Activated naive CD8-positive, alpha-beta T cell treated with anti-CD3 and anti-CD28 coated beads, Interleukin-2, amount 50 U/mL, for 24 hours (primary cell): ENCODE measurements around the gene CSGALNACT2.
"Not testable (repeated sequence)": the region's sequence is repeated elsewhere in the genome, so short reads cannot be mapped to it uniquely, and the experiment has no call there.

Experiments
- ATAC-seq: fragments of 150-1000 bp; cut with Tn5 transposase; one replicate; pipeline ENCODE4 v1.10.0; 2021
- DNase-seq: peaks from one replicate; pipeline ENCODE4 v3.0.0; 2021
- H3K27ac Mint-ChIP-seq: one replicate; pipeline ENCODE4 v1.8.0; 2021; ENCODE audit warnings: mild to moderate bottlenecking, mixed read lengths
- H3K27me3 Mint-ChIP-seq: one replicate; pipeline ENCODE4 v1.8.0; 2021; ENCODE audit warnings: mixed read lengths
- H3K36me3 Mint-ChIP-seq: one replicate; pipeline ENCODE4 v1.8.0; 2021; ENCODE audit warnings: low read depth, mixed read lengths
- H3K4me1 Mint-ChIP-seq: one replicate; pipeline ENCODE4 v1.8.0; 2021; ENCODE audit warnings: mixed read lengths
- H3K4me3 Mint-ChIP-seq: one replicate; pipeline ENCODE4 v1.8.0; 2021; ENCODE audit warnings: mild to moderate bottlenecking, moderate library complexity, mixed read lengths
- H3K9me3 Mint-ChIP-seq: one replicate; pipeline ENCODE4 v1.8.0; 2021; ENCODE audit warnings: mixed read lengths

Gene CSGALNACT2

GRCh38 chr10:43218951-43219837, 80.9 kb downstream of the CSGALNACT2 start:
- H3K4me1 Mint-ChIP-seq: peaks cover 12% of the 10 kb centered on the region

DNA sequence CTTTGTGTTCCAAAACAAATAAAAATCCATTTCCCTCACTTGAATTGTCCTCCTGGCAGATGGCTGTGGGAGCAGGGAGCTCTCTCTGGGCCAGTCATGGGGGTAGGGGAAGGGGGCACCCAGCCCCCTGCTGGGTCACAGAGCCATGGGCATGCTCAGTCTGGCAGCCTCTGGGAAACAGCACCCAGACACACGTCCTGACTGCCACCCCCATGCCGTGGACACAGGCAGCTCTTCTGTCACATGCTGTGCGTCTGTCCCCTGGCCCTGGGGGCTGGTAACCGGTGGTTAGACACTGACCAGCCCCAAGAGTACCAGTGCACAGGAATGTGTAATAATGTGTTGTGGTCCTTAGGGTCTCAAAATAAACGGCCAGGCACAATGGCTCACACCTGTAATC, 81.6 kb downstream of the CSGALNACT2 start:
- ATAC-seq (no peak), DNase-seq (no peak)
- Mint-ChIP-seq H3K27ac (no peak overlapping the region), H3K4me3 (no peak overlapping the region), H3K27me3 (peaks cover under 1% of the 10 kb centered on the region), H3K9me3 (no peaks in the 10 kb centered on the region), H3K4me1 (peaks cover 14% of the 10 kb centered on the region), H3K36me3 (no peaks in the 10 kb centered on the region)

More at GRCh38 chr10:43218951-43219837, 80.9 kb downstream of the CSGALNACT2 start:
- Mint-ChIP-seq H3K4me3 (no peak overlapping the region), H3K27me3 (no peaks in the 10 kb centered on the region), H3K36me3 (no peaks in the 10 kb centered on the region), H3K9me3 (no peaks in the 10 kb centered on the region), H3K27ac (no peak overlapping the region)
- ATAC-seq (no peak), DNase-seq (no peak)

DNA sequence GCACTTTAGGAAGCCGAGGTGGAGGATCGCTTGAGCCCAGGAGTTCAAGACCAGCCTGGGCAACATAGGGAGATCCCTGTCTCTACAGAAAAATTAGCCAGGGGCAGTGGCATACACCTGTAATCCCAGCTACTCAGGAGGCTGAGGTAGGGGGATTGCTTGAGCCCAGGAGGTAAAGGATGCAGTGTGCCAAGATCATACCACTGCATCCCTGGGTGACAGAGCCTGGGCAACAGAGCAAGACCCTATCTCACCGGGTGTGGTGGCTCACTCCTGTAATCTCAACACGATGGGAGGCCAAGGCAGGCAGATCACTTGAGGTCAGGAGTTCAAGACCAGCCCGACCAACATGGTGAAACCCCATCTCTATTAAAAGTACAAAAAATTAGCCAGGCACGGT, 82.0 kb downstream of the CSGALNACT2 start:
- ATAC-seq, H3K4me3 Mint-ChIP-seq, H3K9me3 Mint-ChIP-seq, DNase-seq, H3K27ac Mint-ChIP-seq, H3K36me3 Mint-ChIP-seq, H3K27me3 Mint-ChIP-seq: not testable (repeated sequence)
- peaks cover 18% of the 10 kb centered on the region for H3K4me1 Mint-ChIP-seq

DNA sequence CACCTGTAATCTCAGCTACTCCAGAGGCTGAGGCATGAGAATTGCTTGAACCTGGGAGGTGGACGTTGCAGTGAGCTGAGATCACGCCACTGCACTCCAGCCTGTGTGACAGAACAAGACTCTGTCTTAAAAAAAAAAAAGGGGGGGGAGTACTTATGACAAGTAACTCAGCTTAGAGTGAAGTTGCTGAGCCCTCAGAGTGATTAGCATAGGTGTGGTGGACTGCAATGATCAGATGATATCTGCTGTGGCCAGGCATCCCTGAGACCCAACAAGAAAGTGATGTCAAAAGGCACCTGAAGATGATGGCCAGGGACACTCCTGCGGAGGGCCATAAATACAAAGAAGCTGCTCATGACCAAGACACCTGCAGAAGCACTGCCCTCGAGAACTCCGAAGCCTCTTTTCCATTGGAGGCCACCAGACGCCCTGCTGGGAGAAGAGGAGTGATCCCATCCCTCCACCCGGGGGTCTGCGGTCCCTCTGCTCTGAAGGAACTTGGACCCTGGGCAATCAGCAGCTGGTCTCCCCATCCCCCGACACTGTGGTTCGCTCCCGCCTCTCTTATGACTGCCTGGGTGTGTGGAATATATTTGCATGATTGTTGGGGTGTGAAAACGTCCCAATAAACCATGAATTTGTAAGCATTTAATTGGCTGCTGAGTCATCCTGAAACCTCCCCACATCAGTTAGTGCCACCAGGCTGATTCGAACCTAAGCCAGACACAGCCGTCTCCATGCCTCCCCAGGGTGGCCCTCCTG, 82.6 kb downstream of the CSGALNACT2 start:
- ATAC-seq (peak; percentile 22), DNase-seq (peak; percentile 30)
- H3K27me3 Mint-ChIP-seq: peaks cover 2% of the 10 kb centered on the region

DNA sequence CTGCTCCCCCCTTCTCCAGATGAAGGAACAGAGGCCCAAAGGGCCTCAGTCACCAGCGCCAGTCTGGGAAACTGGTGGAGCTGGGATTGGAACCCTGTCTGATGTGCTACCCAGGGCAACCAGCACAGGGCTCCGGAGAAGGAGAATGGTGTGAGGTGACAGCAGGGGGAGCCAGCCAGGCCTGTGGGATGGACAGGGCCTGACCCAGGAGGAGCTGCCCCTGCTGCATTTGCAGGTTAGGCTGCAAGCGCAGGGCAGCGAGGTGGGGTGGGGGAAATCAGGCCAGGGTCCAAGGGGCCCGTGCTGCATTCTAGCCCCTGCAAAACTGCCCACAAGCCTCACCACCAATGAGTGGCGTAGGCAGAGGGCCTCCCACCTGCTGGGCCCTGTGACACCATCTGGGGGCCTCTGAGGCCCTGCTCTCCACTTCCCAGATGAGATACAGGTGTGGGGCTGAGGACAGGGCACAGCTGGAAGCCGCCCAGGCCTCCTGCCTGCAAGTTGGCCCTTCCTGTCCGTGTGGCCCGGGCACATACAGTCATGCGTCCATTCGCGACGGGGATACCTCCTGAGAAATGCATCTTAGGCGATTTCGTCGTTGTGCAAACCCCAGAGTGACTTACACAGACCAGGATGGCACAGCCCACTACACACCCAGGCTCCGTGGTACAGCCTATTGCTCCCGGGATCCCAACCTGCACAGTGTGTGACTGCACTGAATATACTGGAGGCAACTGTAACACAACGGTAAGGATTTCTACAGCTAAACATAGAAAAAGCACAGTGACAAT, 83.4 kb downstream of the CSGALNACT2 start:
- Mint-ChIP-seq H3K9me3 (no peaks in the 10 kb centered on the region), H3K27me3 (peaks cover 5% of the 10 kb centered on the region), H3K4me1 (peaks cover 32% of the 10 kb centered on the region), H3K27ac (no peak overlapping the region), H3K36me3 (no peaks in the 10 kb centered on the region), H3K4me3 (no peak overlapping the region)
- DNase-seq (peak; percentile 1), ATAC-seq (peak; percentile 5)

More for the DNA sequence above, 82.6 kb downstream of the CSGALNACT2 start:
- no peak overlapping the region for H3K27ac Mint-ChIP-seq
- peaks cover 24% of the 10 kb centered on the region for H3K4me1 Mint-ChIP-seq
- no peaks in the 10 kb centered on the region for H3K9me3 Mint-ChIP-seq
- no peaks in the 10 kb centered on the region for H3K36me3 Mint-ChIP-seq
- H3K4me3 Mint-ChIP-seq: no peak overlapping the region

GRCh38 chr10:43222210-43222720, 84.0 kb downstream of the CSGALNACT2 start:
- H3K36me3 Mint-ChIP-seq: no peaks in the 10 kb centered on the region
- H3K4me1 Mint-ChIP-seq: peaks cover 37% of the 10 kb centered on the region
- ATAC-seq (no peak), DNase-seq (no peak)
- H3K27ac Mint-ChIP-seq: no peak overlapping the region
- H3K9me3 Mint-ChIP-seq: no peaks in the 10 kb centered on the region
- no peak overlapping the region for H3K4me3 Mint-ChIP-seq
- peaks cover 7% of the 10 kb centered on the region for H3K27me3 Mint-ChIP-seq

DNA sequence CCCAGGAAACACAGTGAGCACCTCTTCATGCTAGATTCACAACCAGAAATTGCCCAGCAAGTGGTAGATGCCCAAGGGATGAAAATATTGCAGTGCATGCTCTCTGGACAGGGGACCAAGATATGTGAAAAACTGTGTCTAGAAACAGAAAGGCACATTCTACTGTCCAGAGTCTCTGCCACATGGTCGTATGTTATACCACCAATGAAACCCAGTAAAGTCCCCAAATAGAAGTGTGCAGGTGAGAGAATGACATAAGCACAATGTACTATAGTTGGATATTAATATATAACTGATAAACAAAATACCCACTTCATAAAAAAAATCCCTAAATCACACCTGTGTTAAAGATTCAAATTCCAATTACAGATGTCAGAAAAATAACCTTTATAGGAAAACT, 84.8 kb downstream of the CSGALNACT2 start:
- Mint-ChIP-seq H3K27me3 (peaks cover 13% of the 10 kb centered on the region), H3K9me3 (no peaks in the 10 kb centered on the region), H3K27ac (no peak overlapping the region), H3K4me3 (no peak overlapping the region), H3K36me3 (no peaks in the 10 kb centered on the region), H3K4me1 (peaks cover 45% of the 10 kb centered on the region)
- ATAC-seq: no peak
- no peak for DNase-seq

DNA sequence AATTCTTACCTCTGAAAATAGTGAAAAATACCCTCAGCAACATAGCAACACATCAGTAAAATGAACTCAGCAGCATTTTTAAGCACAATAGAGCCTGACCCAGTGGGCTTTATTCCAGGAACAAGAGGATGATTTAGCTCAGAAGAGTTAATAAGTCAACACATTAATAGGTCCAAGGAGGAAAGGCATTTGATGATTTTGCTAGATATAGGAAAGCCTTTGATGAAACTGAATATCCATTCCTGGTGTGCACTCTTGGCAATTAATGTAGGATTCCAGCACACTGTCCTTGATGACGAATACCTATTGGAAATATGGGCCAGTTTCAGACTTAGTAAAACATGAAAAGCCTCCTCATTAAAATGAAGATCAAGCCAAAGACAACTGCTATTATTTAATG, 86.1 kb downstream of the CSGALNACT2 start:
- H3K9me3 Mint-ChIP-seq: no peaks in the 10 kb centered on the region
- peaks cover 53% of the 10 kb centered on the region for H3K4me1 Mint-ChIP-seq
- ATAC-seq (no peak), DNase-seq (no peak)
- peaks cover 24% of the 10 kb centered on the region for H3K27me3 Mint-ChIP-seq
- no peak overlapping the region for H3K4me3 Mint-ChIP-seq
- no peak overlapping the region for H3K27ac Mint-ChIP-seq
- no peaks in the 10 kb centered on the region for H3K36me3 Mint-ChIP-seq

DNA sequence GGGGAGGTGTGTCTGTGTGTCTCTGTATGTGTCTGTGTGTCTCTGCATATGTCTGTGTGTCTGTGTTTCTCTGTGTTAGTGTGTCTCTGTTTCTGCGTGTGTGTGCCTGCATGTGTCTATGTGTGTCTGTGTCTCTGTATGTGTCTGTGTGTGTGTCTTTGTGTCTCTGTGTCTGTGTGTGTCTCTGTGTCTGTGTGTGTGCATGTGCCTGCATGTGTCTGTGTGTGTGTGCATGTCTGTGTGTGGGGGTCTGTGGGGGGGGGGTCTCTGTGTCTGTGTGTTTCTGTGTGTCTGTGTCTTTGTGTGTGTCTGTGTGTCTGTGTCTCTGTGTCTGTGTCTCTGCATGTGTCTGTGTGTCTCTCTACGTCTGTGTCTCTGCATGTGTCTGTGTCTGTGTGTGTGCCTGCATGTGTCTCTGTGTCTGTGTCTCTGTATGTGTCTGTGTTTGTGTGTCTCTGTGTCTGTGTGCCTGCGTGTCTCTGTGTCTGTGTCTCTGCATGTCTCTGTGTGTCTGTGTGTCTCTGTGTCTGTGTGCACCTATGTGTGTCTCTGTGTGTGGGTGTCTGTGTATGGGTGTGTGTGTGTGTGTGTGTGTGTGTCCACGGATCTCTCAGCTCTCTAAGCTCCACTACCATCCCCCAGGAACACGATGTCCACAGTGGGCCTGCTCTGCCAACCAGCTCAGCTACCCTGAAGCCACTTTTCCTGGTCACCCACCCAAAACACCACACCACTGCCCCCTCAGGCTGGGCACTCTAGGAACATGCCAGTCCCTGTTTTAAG, 87.0 kb downstream of the CSGALNACT2 start:
- Mint-ChIP-seq H3K4me1 (peaks cover 55% of the 10 kb centered on the region), H3K36me3 (no peaks in the 10 kb centered on the region), H3K27ac (peak overlapping the region; percentile 12), H3K4me3 (no peak overlapping the region), H3K9me3 (no peaks in the 10 kb centered on the region), H3K27me3 (peaks cover 24% of the 10 kb centered on the region)
- DNase-seq (no peak), ATAC-seq (no peak)

DNA sequence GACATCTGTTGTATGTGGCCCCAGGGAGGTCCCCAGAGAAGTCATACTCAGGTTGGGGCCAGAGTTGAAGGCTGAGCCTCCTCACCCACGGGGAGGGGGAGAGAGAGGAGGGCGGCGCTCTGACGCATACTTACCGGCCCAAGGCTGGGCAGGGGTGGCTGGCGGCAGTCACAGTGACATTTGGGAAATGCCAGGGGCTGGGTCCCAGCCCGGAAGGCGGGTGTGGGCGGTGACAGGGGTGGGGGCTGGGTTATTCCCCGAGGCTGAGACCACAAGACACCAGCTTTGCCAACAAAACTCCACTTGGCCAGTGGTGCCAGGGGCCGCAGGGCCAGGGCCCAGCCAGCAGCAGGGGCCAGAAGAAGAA, 87.5 kb downstream of the CSGALNACT2 start:
- Mint-ChIP-seq H3K27me3 (peaks cover 24% of the 10 kb centered on the region), H3K9me3 (no peaks in the 10 kb centered on the region), H3K4me3 (no peak overlapping the region), H3K4me1 (peaks cover 54% of the 10 kb centered on the region), H3K36me3 (no peaks in the 10 kb centered on the region), H3K27ac (peak overlapping the region; percentile 12)
- peak; percentile 62 for DNase-seq
- ATAC-seq: peak; percentile 82

DNA sequence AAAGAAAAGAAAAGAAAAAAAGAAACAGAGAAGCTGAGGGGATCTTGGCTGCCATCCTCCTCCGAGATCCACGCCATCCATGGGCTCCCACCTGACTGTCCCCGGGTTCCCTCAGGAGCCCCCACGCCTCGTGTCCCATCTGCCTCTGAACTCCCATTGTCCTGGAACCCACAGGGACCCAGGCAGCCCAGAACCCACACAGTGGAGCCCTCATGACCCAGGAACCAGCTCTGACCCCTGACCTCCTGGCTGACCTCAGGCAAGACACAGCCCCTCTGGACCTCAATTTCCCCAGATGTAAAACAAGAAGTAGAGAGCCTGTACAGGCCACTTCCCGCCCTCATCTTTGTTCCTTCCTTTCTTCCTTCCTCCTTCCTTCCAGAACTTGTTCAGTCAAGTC, 88.2 kb downstream of the CSGALNACT2 start:
- ATAC-seq (no peak), DNase-seq (no peak)
- peaks cover 24% of the 10 kb centered on the region for H3K27me3 Mint-ChIP-seq
- H3K9me3 Mint-ChIP-seq: no peaks in the 10 kb centered on the region
- H3K27ac Mint-ChIP-seq: no peak overlapping the region
- H3K36me3 Mint-ChIP-seq: no peaks in the 10 kb centered on the region
- no peak overlapping the region for H3K4me3 Mint-ChIP-seq
- peaks cover 55% of the 10 kb centered on the region for H3K4me1 Mint-ChIP-seq

DNA sequence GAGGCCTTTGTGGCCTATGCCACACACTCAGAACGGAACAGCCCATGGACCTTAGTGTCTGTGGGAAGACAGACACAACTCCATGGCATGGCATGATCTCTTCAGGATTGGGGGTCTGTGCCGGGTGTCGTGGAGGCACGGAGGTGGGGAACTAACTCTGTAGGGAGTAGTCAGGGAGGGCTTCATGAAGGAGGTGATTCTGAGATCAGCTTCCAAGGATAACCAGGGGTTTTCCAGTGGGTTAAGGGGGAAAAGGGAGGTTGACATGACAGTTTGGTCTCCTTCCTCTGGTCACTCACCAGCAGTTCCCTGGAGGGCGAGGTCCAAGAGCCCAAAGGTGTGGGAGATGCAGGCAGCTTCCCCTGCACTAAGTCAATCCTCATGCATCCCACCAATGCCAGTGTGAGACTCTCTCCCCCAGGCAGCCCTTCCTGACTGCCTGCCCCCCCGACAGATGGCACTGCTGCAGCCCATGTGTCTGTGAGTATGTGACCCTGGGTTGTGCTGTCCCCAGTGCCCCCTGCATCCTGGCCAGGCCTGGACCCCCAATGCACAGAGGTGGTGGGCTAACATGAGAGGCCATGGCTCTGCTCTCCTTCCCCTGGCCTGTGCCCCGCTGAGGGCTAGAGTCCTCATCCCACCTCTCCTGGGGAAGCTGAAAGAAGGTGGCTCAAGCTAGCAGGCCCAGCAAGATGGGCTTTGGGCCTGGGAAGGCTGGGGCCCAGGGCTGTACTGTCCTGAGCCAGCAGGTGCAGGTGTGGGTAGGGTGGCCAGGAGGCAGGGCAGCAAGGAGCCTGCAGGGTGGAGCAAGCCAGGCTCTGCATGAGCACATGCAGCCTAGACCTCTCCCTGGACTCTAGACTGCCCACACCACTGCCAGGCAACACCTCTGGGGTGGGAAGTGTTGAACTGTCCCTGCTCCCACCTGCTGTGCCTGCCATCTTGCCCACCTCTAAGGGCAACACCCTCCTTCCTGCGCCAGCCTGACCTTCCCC, 88.9 kb downstream of the CSGALNACT2 start:
- peaks cover 57% of the 10 kb centered on the region for H3K4me1 Mint-ChIP-seq
- H3K27me3 Mint-ChIP-seq: peaks cover 24% of the 10 kb centered on the region
- H3K27ac Mint-ChIP-seq: no peak overlapping the region
- H3K9me3 Mint-ChIP-seq: no peaks in the 10 kb centered on the region
- no peak overlapping the region for H3K4me3 Mint-ChIP-seq
- DNase-seq: no peak
- ATAC-seq: no peak
- no peaks in the 10 kb centered on the region for H3K36me3 Mint-ChIP-seq
